ENCODE results near the gene PRR5L. TPM values are rescaled to one million over a fixed set of nuclear protein-coding genes. Genes with fewer than 3 reads are reported as not detected.

PRR5L gene
- total and polyA plus RNA-seq, 2 experiments from 2014 or later = 3.1 to 7.5 TPM

DNA sequence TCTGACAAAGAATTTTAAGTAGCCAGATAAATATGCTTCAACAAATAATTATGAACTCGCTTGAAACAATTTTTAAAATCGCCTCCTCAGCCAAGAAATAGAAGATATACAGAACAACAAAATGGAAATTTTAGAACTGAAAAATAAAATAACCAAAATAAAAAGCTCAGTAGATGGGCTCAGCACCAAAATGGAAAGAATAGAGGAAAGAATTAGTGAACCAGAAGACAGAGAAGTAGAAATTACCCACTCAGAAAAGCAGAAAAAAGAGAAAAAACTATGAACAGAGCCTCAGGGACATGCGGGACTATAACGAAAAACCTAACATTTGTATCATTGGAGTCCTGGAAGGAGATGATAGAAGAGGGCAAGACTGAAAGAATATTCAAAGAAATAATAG, 14.2 kb upstream of the PRR5L start:
- Histone ChIP-seq H3K79me2 (peaks cover 56% of the 10 kb centered on the region), H3K4me3 (no peak overlapping the region), H4K20me1 (ENCODE audit: insufficient read depth, poor library complexity, severe bottlenecking) (no peaks in the 10 kb centered on the region), H3K9me2 (replicated peaks; ENCODE audit: insufficient read depth) (no peaks in the 10 kb centered on the region), H3K27ac (no peak overlapping the region), H3K4me2 (no peak overlapping the region), H3K4me1 (ENCODE audit: insufficient read depth) (no peaks in the 10 kb centered on the region), H2AFZ (no peak overlapping the region), H3K36me3 (replicated peaks; ENCODE audit: insufficient read depth, low read depth) (no peaks in the 10 kb centered on the region), H3K9me3 (ENCODE audit: low read depth) (no peaks in the 10 kb centered on the region), H3K27me3 (no peaks in the 10 kb centered on the region)
- no peak for TF ChIP-seq EZH2 (IDR thresholded peaks at IDR 0.05; ENCODE audit: borderline replicate concordance)
- no peak for TF ChIP-seq EZH2phosphoT487 (IDR thresholded peaks at IDR 0.05; ENCODE audit: low read depth, severe bottlenecking, unreplicated experiment)
- TF ChIP-seq, protein P1, sequence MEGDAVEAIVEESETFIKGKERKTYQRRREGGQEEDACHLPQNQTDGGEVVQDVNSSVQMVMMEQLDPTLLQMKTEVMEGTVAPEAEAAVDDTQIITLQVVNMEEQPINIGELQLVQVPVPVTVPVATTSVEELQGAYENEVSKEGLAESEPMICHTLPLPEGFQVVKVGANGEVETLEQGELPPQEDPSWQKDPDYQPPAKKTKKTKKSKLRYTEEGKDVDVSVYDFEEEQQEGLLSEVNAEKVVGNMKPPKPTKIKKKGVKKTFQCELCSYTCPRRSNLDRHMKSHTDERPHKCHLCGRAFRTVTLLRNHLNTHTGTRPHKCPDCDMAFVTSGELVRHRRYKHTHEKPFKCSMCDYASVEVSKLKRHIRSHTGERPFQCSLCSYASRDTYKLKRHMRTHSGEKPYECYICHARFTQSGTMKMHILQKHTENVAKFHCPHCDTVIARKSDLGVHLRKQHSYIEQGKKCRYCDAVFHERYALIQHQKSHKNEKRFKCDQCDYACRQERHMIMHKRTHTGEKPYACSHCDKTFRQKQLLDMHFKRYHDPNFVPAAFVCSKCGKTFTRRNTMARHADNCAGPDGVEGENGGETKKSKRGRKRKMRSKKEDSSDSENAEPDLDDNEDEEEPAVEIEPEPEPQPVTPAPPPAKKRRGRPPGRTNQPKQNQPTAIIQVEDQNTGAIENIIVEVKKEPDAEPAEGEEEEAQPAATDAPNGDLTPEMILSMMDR (IDR thresholded peaks at IDR 0.05; ENCODE audit: poor library complexity) = no peak
- DNase-seq (ENCODE audit: low spot score) = no peak
- WGBS (ENCODE audit: low lambda C conversion rate, missing lambda C conversion rate) = 97% methylated on average over 4 of the region's 4 CpGs

DNA sequence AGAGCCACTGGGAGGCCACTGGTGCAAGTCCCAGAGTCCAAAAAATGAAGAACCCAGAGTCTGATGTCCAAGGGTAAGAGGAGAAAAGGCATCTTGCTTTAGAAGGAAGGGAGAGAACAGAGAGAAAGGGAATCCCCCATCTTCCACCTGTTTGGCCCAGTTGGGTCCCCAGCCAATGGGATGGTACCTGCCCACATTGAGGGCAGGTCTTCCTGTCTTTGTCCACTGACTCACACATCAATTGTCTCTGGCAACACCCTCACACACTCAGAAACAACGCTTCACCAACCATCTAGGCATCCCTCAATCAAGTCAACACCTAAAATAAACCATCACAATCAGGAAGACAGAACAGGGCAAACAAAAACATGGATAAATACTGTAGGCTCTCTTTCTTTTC, 13.2 kb upstream of the PRR5L start:
- Histone ChIP-seq H3K4me3 (no peak overlapping the region), H3K79me2 (peaks cover 61% of the 10 kb centered on the region), H4K20me1 (ENCODE audit: insufficient read depth, poor library complexity, severe bottlenecking) (no peaks in the 10 kb centered on the region), H2AFZ (no peak overlapping the region), H3K9me2 (replicated peaks; ENCODE audit: insufficient read depth) (no peaks in the 10 kb centered on the region), H3K9me3 (ENCODE audit: low read depth) (no peaks in the 10 kb centered on the region), H3K4me2 (no peak overlapping the region), H3K27ac (no peak overlapping the region), H3K27me3 (no peaks in the 10 kb centered on the region), H3K4me1 (ENCODE audit: insufficient read depth) (no peaks in the 10 kb centered on the region), H3K36me3 (replicated peaks; ENCODE audit: insufficient read depth, low read depth) (no peaks in the 10 kb centered on the region)
- 79% methylated on average over 1 of the region's 1 CpG for WGBS (ENCODE audit: low lambda C conversion rate, missing lambda C conversion rate)
- no peak for DNase-seq (ENCODE audit: low spot score)
- TF ChIP-seq, protein P1 (IDR thresholded peaks at IDR 0.05; ENCODE audit: poor library complexity) = no peak
- TF ChIP-seq EZH2 (IDR thresholded peaks at IDR 0.05; ENCODE audit: borderline replicate concordance) (no peak), EZH2phosphoT487 (IDR thresholded peaks at IDR 0.05; ENCODE audit: low read depth, severe bottlenecking, unreplicated experiment) (no peak)

DNA sequence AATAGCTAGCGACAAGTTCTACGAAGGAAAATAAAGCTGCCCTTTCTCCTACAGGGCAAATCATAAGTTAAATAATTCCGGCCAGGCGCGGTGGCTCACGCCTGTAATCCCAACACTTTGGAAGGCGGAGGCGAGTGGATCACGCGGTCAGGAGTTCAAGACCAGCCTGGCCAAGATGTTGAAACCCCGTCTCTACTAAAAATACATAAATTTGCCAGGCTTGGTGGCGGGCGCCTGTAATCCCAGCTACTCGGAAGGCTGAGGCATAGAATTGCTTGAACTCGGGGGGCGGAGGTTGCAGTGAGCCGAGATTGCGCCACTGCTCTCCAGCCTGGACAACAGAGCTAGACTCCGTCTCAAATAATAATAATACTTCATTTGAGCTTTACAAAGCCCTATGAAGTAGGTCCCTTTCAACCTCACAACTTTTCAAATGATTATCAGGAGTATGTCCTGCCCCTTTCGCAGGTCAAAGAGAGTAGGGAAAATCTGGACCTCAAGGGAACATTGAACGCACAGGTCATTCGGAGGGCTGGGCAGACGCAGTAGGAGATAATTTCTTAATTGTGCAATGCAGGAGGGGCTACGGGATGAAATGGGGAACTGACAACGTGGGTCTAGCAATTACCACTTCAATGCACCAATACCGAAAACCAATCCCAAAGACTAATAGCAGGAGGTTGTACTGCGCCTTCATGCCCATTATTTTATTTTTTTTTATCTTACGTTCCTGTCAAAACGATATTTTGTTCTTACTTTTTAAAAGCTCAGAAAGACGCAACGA, 7.5 kb upstream of the PRR5L start:
- no peaks in the 10 kb centered on the region for H3K27me3 ChIP-seq
- no peaks in the 10 kb centered on the region for H3K9me3 ChIP-seq (ENCODE audit: low read depth)
- H4K20me1 ChIP-seq (ENCODE audit: insufficient read depth, poor library complexity, severe bottlenecking) = no peaks in the 10 kb centered on the region
- DNase-seq (ENCODE audit: low spot score) = no peak
- H3K4me3 ChIP-seq = peak overlapping the region; percentile 83
- 54% methylated on average over 31 of the region's 31 CpGs for WGBS (ENCODE audit: low lambda C conversion rate, missing lambda C conversion rate)
- H3K36me3 ChIP-seq (replicated peaks; ENCODE audit: insufficient read depth, low read depth) = no peaks in the 10 kb centered on the region
- no peak for TF ChIP-seq EZH2 (IDR thresholded peaks at IDR 0.05; ENCODE audit: borderline replicate concordance)
- no peak for TF ChIP-seq EZH2phosphoT487 (IDR thresholded peaks at IDR 0.05; ENCODE audit: low read depth, severe bottlenecking, unreplicated experiment)
- TF ChIP-seq, protein P1 (IDR thresholded peaks at IDR 0.05; ENCODE audit: poor library complexity) = no peak
- peaks cover 42% of the 10 kb centered on the region for H3K79me2 ChIP-seq
- peak overlapping the region; percentile 68 for H3K27ac ChIP-seq
- no peaks in the 10 kb centered on the region for H3K4me1 ChIP-seq (ENCODE audit: insufficient read depth)
- peak overlapping the region; percentile 73 for H3K4me2 ChIP-seq
- peak overlapping the region; percentile 98 for H2AFZ ChIP-seq
- no peaks in the 10 kb centered on the region for H3K9me2 ChIP-seq (replicated peaks; ENCODE audit: insufficient read depth)
